ENCODE results near the gene MTSS2. TPM values are rescaled to one million over a fixed set of nuclear protein-coding genes. Genes with fewer than 3 reads are reported as not detected.

MTSS2 gene
- total RNA-seq, 1 experiment from 2014 or later: 47.6 TPM

DNA sequence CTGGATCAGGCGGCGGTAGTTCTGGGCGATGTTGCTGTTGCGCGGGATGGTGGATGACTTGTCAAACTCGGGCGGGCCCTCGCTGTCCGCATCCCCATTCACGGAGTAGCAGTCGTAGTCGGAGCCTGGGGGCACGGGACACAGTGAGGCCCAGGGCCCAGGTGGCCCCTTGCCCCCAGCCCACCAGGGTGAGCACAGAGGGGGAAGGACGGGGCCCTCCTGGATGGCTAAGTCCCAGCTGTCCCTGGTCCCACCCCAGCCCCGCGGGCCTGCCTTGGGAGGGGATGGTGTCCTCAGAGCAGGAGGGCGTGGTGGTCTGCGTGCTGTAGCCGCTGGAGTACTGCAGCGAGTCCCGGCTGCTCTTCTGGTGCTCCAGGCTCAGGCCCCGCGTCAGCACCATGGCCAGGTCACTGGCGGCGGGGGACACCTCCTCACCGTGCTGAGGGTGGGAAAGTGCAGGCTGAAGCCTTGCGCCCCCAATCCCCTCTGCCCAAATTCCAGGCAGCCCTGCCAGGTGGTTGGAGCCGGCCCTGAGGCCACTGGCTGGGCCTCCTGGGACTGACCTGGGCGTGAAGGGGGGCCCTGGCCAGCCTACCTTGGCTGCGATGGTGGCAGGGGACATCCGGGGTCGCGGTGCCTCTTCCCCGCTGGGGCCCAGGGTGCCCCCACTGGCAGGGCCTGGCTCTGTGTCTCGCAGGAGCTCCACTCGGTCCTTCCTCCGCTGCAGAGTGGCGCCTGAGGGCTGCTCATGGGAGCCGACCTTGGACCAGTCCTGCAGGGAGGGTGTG, 21.3 kb downstream of the MTSS2 start:
- intact Hi-C loops (cut with micrococcal nuclease; ENCODE audit: unreplicated experiment): no loop called here
- no TSS peak for BruUV-seq (replicated peaks)

DNA sequence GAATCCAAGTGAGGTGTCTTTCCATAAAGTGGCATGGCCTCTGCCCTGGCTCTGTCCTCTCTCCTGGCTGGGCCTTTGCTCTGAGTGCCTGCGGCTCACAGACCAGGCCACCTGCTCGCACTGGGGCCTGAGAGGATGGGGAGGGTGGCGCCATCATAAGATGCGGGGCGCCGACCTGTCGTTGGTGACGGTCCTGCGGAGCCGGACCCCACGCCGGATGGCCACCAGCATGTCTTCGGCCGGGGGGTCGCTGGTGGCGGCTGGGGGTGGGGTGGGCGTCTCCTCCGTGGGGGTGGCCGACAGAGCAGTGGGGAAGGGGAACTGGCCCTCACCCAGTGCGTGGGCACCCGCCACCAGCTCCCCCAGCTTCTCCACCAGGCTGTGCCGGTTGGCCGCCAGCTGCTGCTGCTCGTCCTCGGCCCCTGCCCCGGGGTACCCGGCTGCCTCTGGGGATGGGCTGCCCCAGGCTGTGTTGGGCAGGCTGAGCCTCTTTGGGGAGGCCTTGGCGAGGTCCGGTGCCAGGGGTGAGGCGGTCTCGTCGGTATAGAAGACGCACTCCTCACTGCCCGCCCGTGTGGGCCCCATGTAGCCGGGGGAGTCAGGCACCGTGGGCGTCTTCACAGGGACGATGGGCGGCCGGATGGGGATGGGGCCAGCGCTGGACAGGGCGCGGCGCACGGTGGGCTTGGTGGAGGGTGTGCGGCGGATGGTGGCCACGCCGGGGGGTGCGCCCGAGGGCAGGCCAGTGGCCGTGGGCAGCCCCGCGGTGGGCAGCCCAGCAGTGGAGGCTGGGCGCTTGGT, 22.1 kb downstream of the MTSS2 start:
- TF ChIP-seq, protein P1, sequence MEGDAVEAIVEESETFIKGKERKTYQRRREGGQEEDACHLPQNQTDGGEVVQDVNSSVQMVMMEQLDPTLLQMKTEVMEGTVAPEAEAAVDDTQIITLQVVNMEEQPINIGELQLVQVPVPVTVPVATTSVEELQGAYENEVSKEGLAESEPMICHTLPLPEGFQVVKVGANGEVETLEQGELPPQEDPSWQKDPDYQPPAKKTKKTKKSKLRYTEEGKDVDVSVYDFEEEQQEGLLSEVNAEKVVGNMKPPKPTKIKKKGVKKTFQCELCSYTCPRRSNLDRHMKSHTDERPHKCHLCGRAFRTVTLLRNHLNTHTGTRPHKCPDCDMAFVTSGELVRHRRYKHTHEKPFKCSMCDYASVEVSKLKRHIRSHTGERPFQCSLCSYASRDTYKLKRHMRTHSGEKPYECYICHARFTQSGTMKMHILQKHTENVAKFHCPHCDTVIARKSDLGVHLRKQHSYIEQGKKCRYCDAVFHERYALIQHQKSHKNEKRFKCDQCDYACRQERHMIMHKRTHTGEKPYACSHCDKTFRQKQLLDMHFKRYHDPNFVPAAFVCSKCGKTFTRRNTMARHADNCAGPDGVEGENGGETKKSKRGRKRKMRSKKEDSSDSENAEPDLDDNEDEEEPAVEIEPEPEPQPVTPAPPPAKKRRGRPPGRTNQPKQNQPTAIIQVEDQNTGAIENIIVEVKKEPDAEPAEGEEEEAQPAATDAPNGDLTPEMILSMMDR (conservative IDR thresholded peaks at IDR 0.05; ENCODE audit: low read depth, low read length): no peak
- TF ChIP-seq EZH2 (IDR thresholded peaks at IDR 0.05; ENCODE audit: borderline replicate concordance, low read depth, low read length, poor library complexity, severe bottlenecking): no peak
- DNase-seq (ENCODE audit: low spot score): no peak
- no TSS peak for BruUV-seq (replicated peaks)
- ChIA-PET POLR2A (ENCODE audit: low non-redundant PET) (no interaction called here), CTCF (no interaction called here)
- no peak overlapping the region for H3K4me3 ChIP-seq (ENCODE audit: low read depth, low read length, poor library complexity, severe bottlenecking)
- peaks cover 44% of the 10 kb centered on the region for H3K36me3 ChIP-seq (ENCODE audit: insufficient read depth, low read length, poor library complexity, severe bottlenecking)
- H3K9me3 ChIP-seq (ENCODE audit: low read depth, low read length, poor library complexity, severe bottlenecking): no peaks in the 10 kb centered on the region
- H3K27me3 ChIP-seq (replicated peaks; ENCODE audit: insufficient read depth, low read depth, low read length, poor library complexity): no peaks in the 10 kb centered on the region
- H3K4me1 ChIP-seq (ENCODE audit: insufficient read depth, low read length, poor library complexity, severe bottlenecking): no peaks in the 10 kb centered on the region
- intact Hi-C loops (cut with micrococcal nuclease; ENCODE audit: unreplicated experiment): no loop called here
- no peak overlapping the region for H3K27ac ChIP-seq (ENCODE audit: low read depth, low read length, poor library complexity, severe bottlenecking)

More for the DNA sequence above, 21.3 kb downstream of the MTSS2 start:
- DNase-seq (ENCODE audit: low spot score): no peak
- Histone ChIP-seq H3K4me1 (ENCODE audit: insufficient read depth, low read length, poor library complexity, severe bottlenecking) (no peaks in the 10 kb centered on the region), H3K27me3 (replicated peaks; ENCODE audit: insufficient read depth, low read depth, low read length, poor library complexity) (no peaks in the 10 kb centered on the region), H3K36me3 (ENCODE audit: insufficient read depth, low read length, poor library complexity, severe bottlenecking) (peaks cover 49% of the 10 kb centered on the region), H3K9me3 (ENCODE audit: low read depth, low read length, poor library complexity, severe bottlenecking) (no peaks in the 10 kb centered on the region), H3K27ac (ENCODE audit: low read depth, low read length, poor library complexity, severe bottlenecking) (no peak overlapping the region), H3K4me3 (ENCODE audit: low read depth, low read length, poor library complexity, severe bottlenecking) (no peak overlapping the region)
- no peak for TF ChIP-seq EZH2 (IDR thresholded peaks at IDR 0.05; ENCODE audit: borderline replicate concordance, low read depth, low read length, poor library complexity, severe bottlenecking)
- TF ChIP-seq, protein P1 (conservative IDR thresholded peaks at IDR 0.05; ENCODE audit: low read depth, low read length): no peak
- CTCF ChIA-PET: no interaction called here
- POLR2A ChIA-PET (ENCODE audit: low non-redundant PET): no interaction called here

DNA sequence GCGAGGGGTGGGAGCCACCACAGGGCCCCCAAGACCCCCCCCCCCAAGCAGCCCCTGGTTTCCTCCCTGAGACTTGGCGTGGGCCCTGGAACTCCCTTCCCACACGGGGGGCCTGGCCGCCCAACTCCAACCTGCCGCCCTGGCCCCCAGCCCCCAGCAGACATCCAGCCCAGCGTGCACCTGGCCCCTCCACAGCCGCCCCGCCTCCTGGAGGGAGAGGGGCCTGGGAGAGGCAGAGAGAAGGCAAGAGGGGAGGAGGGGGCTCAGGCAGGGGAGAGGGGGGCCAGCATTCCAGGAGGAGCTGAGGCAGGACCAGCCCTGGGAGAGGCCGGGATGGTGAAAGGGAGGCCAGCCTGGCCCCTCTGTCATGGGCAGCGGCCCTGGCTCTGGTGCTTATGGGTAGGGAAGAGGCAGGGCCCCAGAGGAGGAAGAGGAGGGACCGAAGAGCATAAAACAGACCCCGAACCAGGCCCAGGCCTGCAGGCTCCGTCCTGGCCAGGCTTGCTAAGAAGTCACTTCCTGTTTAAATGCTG, 22.8 kb downstream of the MTSS2 start:
- ChIA-PET POLR2A (ENCODE audit: low non-redundant PET) (no interaction called here), CTCF (no interaction called here)
- H3K36me3 ChIP-seq (ENCODE audit: insufficient read depth, low read length, poor library complexity, severe bottlenecking): peaks cover 39% of the 10 kb centered on the region
- intact Hi-C loops (cut with micrococcal nuclease; ENCODE audit: unreplicated experiment): no loop called here
- H3K27ac ChIP-seq (ENCODE audit: low read depth, low read length, poor library complexity, severe bottlenecking): no peak overlapping the region
- no TSS peak for BruUV-seq (replicated peaks)
- no peaks in the 10 kb centered on the region for H3K9me3 ChIP-seq (ENCODE audit: low read depth, low read length, poor library complexity, severe bottlenecking)
- H3K27me3 ChIP-seq (replicated peaks; ENCODE audit: insufficient read depth, low read depth, low read length, poor library complexity): no peaks in the 10 kb centered on the region
- TF ChIP-seq, protein P1 (conservative IDR thresholded peaks at IDR 0.05; ENCODE audit: low read depth, low read length): no peak
- no peak for TF ChIP-seq EZH2 (IDR thresholded peaks at IDR 0.05; ENCODE audit: borderline replicate concordance, low read depth, low read length, poor library complexity, severe bottlenecking)
- no peak overlapping the region for H3K4me3 ChIP-seq (ENCODE audit: low read depth, low read length, poor library complexity, severe bottlenecking)
- H3K4me1 ChIP-seq (ENCODE audit: insufficient read depth, low read length, poor library complexity, severe bottlenecking): no peaks in the 10 kb centered on the region
- no peak for DNase-seq (ENCODE audit: low spot score)
